HUES64 (cell line): ENCODE results near the gene INTS11.

Source experiments
- H3K27ac ChIP-seq: 2 replicates; pipeline ENCODE4 v1.7.0; 2013; ENCODE audit warnings: low read depth, low read length, inconsistent platforms
- H3K27me3 ChIP-seq: 2 replicates; pipeline ENCODE4 v1.6.1; 2013; ENCODE audit warnings: mild to moderate bottlenecking, low read length; ENCODE audit not compliant: insufficient read depth
- H3K36me3 ChIP-seq: 2 replicates; pipeline ENCODE4 v1.6.1; 2013; ENCODE audit warnings: mild to moderate bottlenecking, low read length; ENCODE audit not compliant: insufficient read depth
- H3K4me1 ChIP-seq: 2 replicates; pipeline ENCODE4 v1.6.1; 2013; ENCODE audit warnings: mild to moderate bottlenecking, low read length, moderate library complexity; ENCODE audit not compliant: insufficient read depth
- H3K4me3 ChIP-seq: 2 replicates; pipeline ENCODE4 v1.5.1; 2013; ENCODE audit warnings: mild to moderate bottlenecking, low read length, moderate library complexity
- H3K9ac ChIP-seq: 2 replicates; pipeline ENCODE4 v1.6.1; 2013; ENCODE audit warnings: mild to moderate bottlenecking, low read depth, low read length
- H3K9me3 ChIP-seq: 2 replicates; pipeline ENCODE4 v1.6.1; 2013; ENCODE audit warnings: low read depth, low read length; ENCODE audit not compliant: insufficient read depth
- WGBS: fragments of 150-250, 120-280 bp; methylation state at CpG from one replicate; pipeline ENCODE4 v1.1.7; 2013; ENCODE audit warnings: missing lambda C conversion rate; 5-methylcytosine and 5-hydroxymethylcytosine counted together

The INTS11 gene

GRCh38 chr1:1285611-1286311, 38.7 kb downstream of the INTS11 start:
- Histone ChIP-seq H3K27ac (no peak overlapping the region), H3K27me3 (no peaks in the 10 kb centered on the region), H3K4me1 (no peaks in the 10 kb centered on the region), H3K36me3 (no peaks in the 10 kb centered on the region), H3K9ac (no peak overlapping the region), H3K4me3 (no peak overlapping the region), H3K9me3 (no peaks in the 10 kb centered on the region)
- WGBS = 89% methylated on average over 37 of the region's 37 CpGs

GRCh38 chr1:1285102-1285571, 39.3 kb downstream of the INTS11 start:
- H3K9ac ChIP-seq = no peak overlapping the region
- H3K27me3 ChIP-seq = no peaks in the 10 kb centered on the region
- H3K4me1 ChIP-seq = no peaks in the 10 kb centered on the region
- no peaks in the 10 kb centered on the region for H3K9me3 ChIP-seq
- WGBS = 94% methylated on average over 22 of the region's 22 CpGs
- no peaks in the 10 kb centered on the region for H3K36me3 ChIP-seq
- H3K27ac ChIP-seq = no peak overlapping the region
- no peak overlapping the region for H3K4me3 ChIP-seq

- Histone ChIP-seq H3K4me3 (no peak overlapping the region), H3K4me1 (no peaks in the 10 kb centered on the region), H3K9ac (no peak overlapping the region), H3K9me3 (no peaks in the 10 kb centered on the region), H3K36me3 (no peaks in the 10 kb centered on the region), H3K27ac (no peak overlapping the region), H3K27me3 (no peaks in the 10 kb centered on the region)
- WGBS = 93% methylated on average over 28 of the region's 32 CpGs
Observed at GRCh38 chr1:1284221-1285101, 40.0 kb downstream of the INTS11 start.

- H3K27me3 ChIP-seq = no peaks in the 10 kb centered on the region
- no peaks in the 10 kb centered on the region for H3K4me1 ChIP-seq
- no peak overlapping the region for H3K4me3 ChIP-seq
- no peak overlapping the region for H3K27ac ChIP-seq
- WGBS = 62% methylated on average over 4 of the region's 9 CpGs
- H3K9me3 ChIP-seq = no peaks in the 10 kb centered on the region
- H3K36me3 ChIP-seq = no peaks in the 10 kb centered on the region
- H3K9ac ChIP-seq = no peak overlapping the region
Observed at GRCh38 chr1:1283821-1284220, 40.6 kb downstream of the INTS11 start.

- Histone ChIP-seq H3K27me3 (no peaks in the 10 kb centered on the region), H3K9ac (no peak overlapping the region), H3K36me3 (no peaks in the 10 kb centered on the region), H3K9me3 (no peaks in the 10 kb centered on the region), H3K4me1 (no peaks in the 10 kb centered on the region), H3K4me3 (no peak overlapping the region), H3K27ac (no peak overlapping the region)
- 93% methylated on average over 14 of the region's 14 CpGs for WGBS
Observed at GRCh38 chr1:1282998-1283397, 41.5 kb downstream of the INTS11 start.

- Histone ChIP-seq H3K36me3 (no peaks in the 10 kb centered on the region), H3K4me1 (no peaks in the 10 kb centered on the region), H3K9me3 (no peaks in the 10 kb centered on the region), H3K4me3 (no peak overlapping the region), H3K27me3 (no peaks in the 10 kb centered on the region), H3K9ac (no peak overlapping the region), H3K27ac (no peak overlapping the region)
- WGBS = 83% methylated on average over 26 of the region's 26 CpGs
Observed at GRCh38 chr1:1281533-1282321, 42.7 kb downstream of the INTS11 start.

GRCh38 chr1:1280782-1281481, 43.5 kb downstream of the INTS11 start:
- H3K36me3 ChIP-seq = no peaks in the 10 kb centered on the region
- no peak overlapping the region for H3K4me3 ChIP-seq
- H3K9me3 ChIP-seq = no peaks in the 10 kb centered on the region
- H3K9ac ChIP-seq = no peak overlapping the region
- H3K4me1 ChIP-seq = no peaks in the 10 kb centered on the region
- no peaks in the 10 kb centered on the region for H3K27me3 ChIP-seq
- H3K27ac ChIP-seq = no peak overlapping the region
- 92% methylated on average over 21 of the region's 21 CpGs for WGBS

GRCh38 chr1:1279028-1279427, 45.4 kb downstream of the INTS11 start:
- 93% methylated on average over 16 of the region's 17 CpGs for WGBS
- Histone ChIP-seq H3K9ac (no peak overlapping the region), H3K4me3 (no peak overlapping the region), H3K4me1 (no peaks in the 10 kb centered on the region), H3K27me3 (no peaks in the 10 kb centered on the region), H3K9me3 (no peaks in the 10 kb centered on the region), H3K36me3 (no peaks in the 10 kb centered on the region), H3K27ac (no peak overlapping the region)

GRCh38 chr1:1278620-1279019, 45.8 kb downstream of the INTS11 start:
- H3K9ac ChIP-seq = no peak overlapping the region
- H3K4me3 ChIP-seq = no peak overlapping the region
- H3K36me3 ChIP-seq = no peaks in the 10 kb centered on the region
- H3K4me1 ChIP-seq = no peaks in the 10 kb centered on the region
- H3K27ac ChIP-seq = no peak overlapping the region
- WGBS = 94% methylated on average over 13 of the region's 13 CpGs
- H3K27me3 ChIP-seq = no peaks in the 10 kb centered on the region
- no peaks in the 10 kb centered on the region for H3K9me3 ChIP-seq

GRCh38 chr1:1275836-1276235, 48.6 kb downstream of the INTS11 start:
- no peaks in the 10 kb centered on the region; the same call in 1 of the 2 replicates for H3K4me1 ChIP-seq
- H3K27me3 ChIP-seq = no peaks in the 10 kb centered on the region
- no peaks in the 10 kb centered on the region for H3K9me3 ChIP-seq
- H3K36me3 ChIP-seq = peaks cover 9% of the 10 kb centered on the region; the same call in 1 of the 2 replicates
- H3K27ac ChIP-seq = no peak overlapping the region
- H3K9ac ChIP-seq = no peak overlapping the region
- WGBS = 91% methylated on average over 9 of the region's 9 CpGs
- no peak overlapping the region for H3K4me3 ChIP-seq
